ENCODE data around the gene SANBR.

Gene SANBR

GRCh38 chr2:61091485-61091884 lies 25.8 kb downstream of the SANBR start:
- no peak for DNase-seq

GRCh38 chr2:61096438-61096837 lies 30.8 kb downstream of the SANBR start:
- DNase-seq, result no peak

- no peak for DNase-seq
These were observed 35.1 kb downstream of the SANBR start for GRCh38 chr2:61100801-61101200.

- DNase-seq, result no peak
These were observed 43.6 kb downstream of the SANBR start for GRCh38 chr2:61109291-61109690.

- DNase-seq, result no peak
These were observed 46.0 kb downstream of the SANBR start for GRCh38 chr2:61111708-61112107.

- DNase-seq, result no peak
These were observed 48.5 kb downstream of the SANBR start for GRCh38 chr2:61114147-61114546.

Measured in NCI-H1105 (cell line).